GM23248 (cell line): Measurements from ENCODE around the gene SLC25A20. TPM values are rescaled to one million over a fixed set of nuclear protein-coding genes. Genes with fewer than 3 reads are reported as not detected.

Experiments used
- DNase-seq: peaks from one replicate; pipeline ENCODE4 v3.0.0-alpha.2; 2015
- H2AFZ ChIP-seq: fragments of 200-600 bp; sonication (generic); 2 replicates; pipeline ENCODE4 v1.6.1; 2016; ENCODE audit warnings: antibody characterized with exemption
- H3F3A ChIP-seq: fragments of 200-600 bp; sonication (generic); 2 replicates; pipeline ENCODE4 v1.6.1; 2016; ENCODE audit warnings: mild to moderate bottlenecking, antibody characterized with exemption, mixed run types; ENCODE audit not compliant: insufficient read depth
- H3K27ac ChIP-seq: fragments of 200-600 bp; sonication (generic); 2 replicates; pipeline ENCODE4 v1.5.1; 2016; ENCODE audit warnings: mild to moderate bottlenecking
- H3K27me3 ChIP-seq: fragments of 200-600 bp; sonication (generic); replicated peaks from 2 replicates; pipeline ENCODE4 v1.6.1; 2016; ENCODE audit warnings: mild to moderate bottlenecking; ENCODE audit not compliant: insufficient read depth
- H3K36me3 ChIP-seq: fragments of 200-600 bp; sonication (generic); 2 replicates; pipeline ENCODE4 v1.6.1; 2016; ENCODE audit warnings: low read depth, mild to moderate bottlenecking
- H3K4me1 ChIP-seq: fragments of 200-600 bp; sonication (generic); 2 replicates; pipeline ENCODE4 v1.6.1; 2016; ENCODE audit warnings: mild to moderate bottlenecking; ENCODE audit not compliant: insufficient read depth
- H3K4me2 ChIP-seq: fragments of 200-600 bp; sonication (generic); one replicate; pipeline ENCODE4 v1.6.1; 2016; ENCODE audit warnings: mild to moderate bottlenecking; ENCODE audit not compliant: unreplicated experiment
- H3K4me3 ChIP-seq: fragments of 200-600 bp; sonication (generic); 2 replicates; pipeline ENCODE4 v1.5.1; 2016; ENCODE audit warnings: mild to moderate bottlenecking
- H3K79me2 ChIP-seq: fragments of 200-600 bp; sonication (generic); 2 replicates; pipeline ENCODE4 v1.6.1; 2016; ENCODE audit warnings: mild to moderate bottlenecking; ENCODE audit not compliant: insufficient read depth
- H3K9ac ChIP-seq: fragments of 200-600 bp; sonication (generic); 2 replicates; pipeline ENCODE4 v1.6.1; 2016; ENCODE audit warnings: mild to moderate bottlenecking
- H3K9me2 ChIP-seq: fragments of 200-600 bp; sonication (generic); 2 replicates; pipeline ENCODE4 v1.6.1; 2016; ENCODE audit warnings: mixed run types, mild to moderate bottlenecking, moderate library complexity; ENCODE audit not compliant: insufficient read depth
- H3K9me3 ChIP-seq: fragments of 200-600 bp; sonication (generic); one replicate; pipeline ENCODE4 v1.6.1; 2017; ENCODE audit warnings: low read depth
- H4K20me1 ChIP-seq: fragments of 200-600 bp; sonication (generic); 2 replicates; pipeline ENCODE4 v1.6.0; 2016; ENCODE audit not compliant: insufficient read depth
- EZH2 ChIP-seq: fragments of 200-600 bp; sonication (generic); IDR thresholded peaks from 2 replicates; pipeline ENCODE4 v1.6.1; 2018; ENCODE audit warnings: antibody characterized with exemption, mild to moderate bottlenecking; ENCODE audit not compliant: insufficient read depth, poor library complexity, severe bottlenecking
- EZH2phosphoT487 ChIP-seq: fragments of 200-600 bp; sonication (generic); IDR thresholded peaks from 2 replicates; pipeline ENCODE4 v1.6.1; 2018; ENCODE audit warnings: antibody characterized with exemption, moderate library complexity, mild to moderate bottlenecking, low read depth; ENCODE audit not compliant: insufficient read depth
- WGBS, 2 experiments: methylation state at CpG; one replicate each; pipeline ENCODE4 v1.1.6; 2015 to 2017; ENCODE audit warnings: low lambda C conversion rate in 2 of 2, low coverage in 1 of 2; ENCODE audit errors: missing lambda C conversion rate in 2 of 2; 5-methylcytosine and 5-hydroxymethylcytosine counted together
- in situ Hi-C: fragments of 300-500 bp; cut with MboI; formaldehyde crosslinking; loops from 2 replicates; pipeline ENCODE4 v1.15.0; 2020
- polyA plus RNA-seq: library from polyadenylated mRNA; unstranded; fragments of >200 nt; fragmentation: Nextera tagmentation; extraction: Ambion mirVana; gene quantifications from 2 replicates; pipeline ENCODE4 v1.2.1, GENCODE V29; 2016
- total RNA-seq: library from RNA; depleted of rRNA; stranded (reverse); fragments of >200 nt; shearing (Covaris generic); gene quantifications from 2 replicates; pipeline ENCODE4 v1.2.3, GENCODE V29; 2014

The SLC25A20 gene
- total and polyA plus RNA-seq, 2 experiments from 2014 or later: 21.0 to 26.2 TPM

DNA sequence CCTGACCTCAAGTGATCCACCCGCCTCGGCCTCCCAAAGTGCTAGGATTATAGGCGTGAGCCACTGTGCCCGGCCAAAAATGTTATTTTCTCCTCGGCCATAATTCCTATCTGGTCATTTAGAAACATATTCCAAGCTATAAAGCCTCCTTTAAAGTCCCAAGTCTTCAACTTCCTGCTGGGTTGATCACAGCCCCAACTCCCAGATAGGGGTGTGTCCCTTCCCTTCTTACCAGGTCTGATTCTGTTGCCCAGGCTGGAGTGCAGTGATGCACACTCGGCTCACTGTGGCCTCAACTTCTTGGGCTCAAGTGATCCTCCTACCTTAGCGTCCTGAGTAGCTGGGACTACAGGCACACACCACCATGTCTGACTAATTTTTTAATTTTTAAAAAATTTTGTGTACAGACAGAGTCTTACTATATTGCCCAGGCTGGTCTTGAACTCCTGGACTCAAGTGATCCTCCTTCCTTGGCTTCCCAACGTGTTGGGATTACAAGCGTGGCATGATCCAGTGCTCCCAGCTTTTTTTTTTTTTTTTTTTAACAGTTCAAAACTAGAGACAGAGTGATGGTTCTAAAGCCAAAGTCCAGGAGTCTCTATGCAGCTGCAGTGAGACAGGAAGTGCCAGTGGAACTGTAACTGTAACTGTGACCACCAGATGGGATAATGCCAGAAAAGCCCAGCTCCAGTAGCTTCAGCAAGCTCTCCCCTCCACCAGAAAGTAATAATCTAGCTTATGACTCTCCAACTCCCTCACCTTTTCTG lies 42.8 kb downstream of the SLC25A20 start:
- no peak for TF ChIP-seq EZH2phosphoT487
- no peak for TF ChIP-seq EZH2
- no peaks in the 10 kb centered on the region for H3K79me2 ChIP-seq
- no peak overlapping the region for H3K27ac ChIP-seq
- no peaks in the 10 kb centered on the region for H3F3A ChIP-seq
- no peaks in the 10 kb centered on the region for H3K9me2 ChIP-seq
- DNase-seq: no peak
- no peak overlapping the region for H2AFZ ChIP-seq
- in situ Hi-C loops: no loop called here
- H3K4me2 ChIP-seq: no peak overlapping the region
- WGBS, 2 experiments: 82 to 86% methylated on average over 9 of the region's 9 CpGs
- H3K4me1 ChIP-seq: no peaks in the 10 kb centered on the region
- H3K27me3 ChIP-seq: no peaks in the 10 kb centered on the region
- no peaks in the 10 kb centered on the region for H3K36me3 ChIP-seq
- no peak overlapping the region for H3K9ac ChIP-seq
- no peak overlapping the region for H3K4me3 ChIP-seq
- H3K9me3 ChIP-seq: no peaks in the 10 kb centered on the region
- H4K20me1 ChIP-seq: no peaks in the 10 kb centered on the region

DNA sequence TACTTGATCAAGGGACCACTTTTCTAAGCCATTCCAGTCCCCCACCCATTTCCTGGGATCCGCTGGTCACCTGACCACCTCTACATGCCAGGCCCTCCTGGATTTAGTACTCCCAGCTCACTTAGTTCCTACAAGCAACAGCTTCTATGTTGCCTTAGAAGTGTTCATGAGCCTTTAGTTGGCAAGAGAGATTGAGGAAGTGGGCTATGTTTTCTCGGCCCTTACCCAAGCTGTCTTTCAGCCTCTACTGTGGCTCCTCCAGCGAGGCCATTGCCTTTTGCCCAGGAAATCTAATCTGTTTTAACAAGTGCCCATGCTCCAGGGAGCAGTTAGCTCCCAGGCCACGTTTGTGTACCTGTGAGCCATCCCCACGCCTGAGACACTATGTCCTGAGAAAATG lies 46.5 kb downstream of the SLC25A20 start:
- no peaks in the 10 kb centered on the region for H3K79me2 ChIP-seq
- TF ChIP-seq EZH2phosphoT487: no peak
- no peak for DNase-seq
- WGBS, 2 experiments: 87 to 92% methylated on average over 5 of the region's 5 CpGs
- in situ Hi-C loops: no loop called here
- no peaks in the 10 kb centered on the region for H3K9me3 ChIP-seq
- H3K4me1 ChIP-seq: 0 out of 2 replicates have a peak, but pooled peaks cover 4% of the 10 kb centered on the region
- no peak overlapping the region for H3K27ac ChIP-seq
- H3K27me3 ChIP-seq: no peaks in the 10 kb centered on the region
- H3K4me2 ChIP-seq: no peak overlapping the region
- no peaks in the 10 kb centered on the region for H3K36me3 ChIP-seq
- no peaks in the 10 kb centered on the region for H3K9me2 ChIP-seq
- no peak overlapping the region for H3K9ac ChIP-seq
- no peak overlapping the region for H2AFZ ChIP-seq
- H3F3A ChIP-seq: peaks cover 7% of the 10 kb centered on the region
- H3K4me3 ChIP-seq: no peak overlapping the region
- no peaks in the 10 kb centered on the region for H4K20me1 ChIP-seq

DNA sequence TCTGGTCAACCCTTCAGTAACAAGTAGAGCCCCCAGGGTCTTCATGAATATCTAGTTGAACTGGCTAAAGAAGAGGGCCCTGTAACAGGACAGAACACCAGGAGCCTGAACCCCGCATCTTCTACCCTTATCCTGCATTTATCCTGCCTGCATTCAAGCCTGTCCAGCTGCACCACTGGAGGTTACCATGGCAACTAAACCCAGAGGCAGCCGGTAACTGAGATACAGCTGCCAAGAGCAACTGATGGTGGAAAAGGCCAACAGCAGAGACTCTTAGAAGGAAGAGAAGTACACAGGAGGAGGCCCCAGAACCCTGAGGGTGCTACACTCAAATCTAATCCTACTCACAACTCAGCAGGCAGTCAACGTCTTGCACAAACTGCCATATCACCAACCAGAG lies 47.3 kb downstream of the SLC25A20 start:
- H3K4me2 ChIP-seq: no peak overlapping the region
- H3K79me2 ChIP-seq: peaks cover 5% of the 10 kb centered on the region
- no peak for TF ChIP-seq EZH2
- TF ChIP-seq EZH2phosphoT487: no peak
- DNase-seq: peak; percentile 23
- no peak overlapping the region for H3K4me3 ChIP-seq
- no peak overlapping the region for H3K27ac ChIP-seq
- H3K9ac ChIP-seq: no peak overlapping the region
- H3K9me2 ChIP-seq: no peaks in the 10 kb centered on the region
- H3K36me3 ChIP-seq: no peaks in the 10 kb centered on the region
- H3K9me3 ChIP-seq: no peaks in the 10 kb centered on the region
- peaks cover 6% of the 10 kb centered on the region; the same call in 1 of the 2 replicates for H3K4me1 ChIP-seq
- no peaks in the 10 kb centered on the region for H3K27me3 ChIP-seq
- WGBS, 2 experiments: 56 to 61% methylated on average over 3 of the region's 3 CpGs
- in situ Hi-C loops: no loop called here
- H2AFZ ChIP-seq: no peak overlapping the region
- peaks cover 7% of the 10 kb centered on the region for H3F3A ChIP-seq
- H4K20me1 ChIP-seq: no peaks in the 10 kb centered on the region

DNA sequence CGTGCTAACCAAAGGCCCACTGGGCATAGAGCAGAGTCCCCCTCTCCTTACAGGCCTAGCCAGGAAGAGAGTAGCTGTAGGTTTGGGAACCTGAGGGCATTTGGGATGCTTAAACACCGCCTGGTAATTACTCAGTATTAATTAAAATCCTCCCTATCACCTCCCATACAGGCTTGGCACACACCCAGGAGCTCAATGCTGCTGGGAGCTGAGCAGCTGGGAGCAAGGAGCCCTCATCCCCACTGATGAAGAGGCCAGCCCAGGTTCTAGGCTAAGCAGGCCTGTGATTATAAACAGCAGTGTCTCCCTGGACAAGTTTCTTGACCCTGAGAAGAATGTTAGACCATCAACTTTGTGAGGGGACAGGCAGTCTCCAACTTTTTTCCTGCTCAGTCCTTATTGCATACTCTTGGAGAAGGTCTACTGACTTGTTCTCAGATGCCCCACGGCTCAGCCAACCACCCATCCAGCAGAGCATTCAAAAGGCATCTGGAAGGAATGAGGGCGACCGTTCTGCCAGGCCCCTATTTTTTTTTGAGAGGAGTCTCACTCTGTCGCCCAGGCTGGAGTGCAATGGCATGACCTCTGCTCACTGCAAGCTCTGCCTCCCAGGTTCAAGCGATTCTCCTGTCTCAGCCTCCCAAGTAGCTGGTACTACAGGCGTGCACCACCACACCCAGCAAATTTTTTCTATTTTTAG lies 49.7 kb downstream of the SLC25A20 start:
- Histone ChIP-seq H3K4me1 (peaks cover 21% of the 10 kb centered on the region), H4K20me1 (no peaks in the 10 kb centered on the region), H3K79me2 (peaks cover 24% of the 10 kb centered on the region), H3K27ac (peak overlapping the region; percentile 78), H3K9me2 (no peaks in the 10 kb centered on the region), H3K9me3 (no peaks in the 10 kb centered on the region), H3K4me2 (no peak overlapping the region), H3K36me3 (no peaks in the 10 kb centered on the region), H2AFZ (no peak overlapping the region), H3K4me3 (no peak overlapping the region), H3K9ac (no peak overlapping the region), H3K27me3 (no peaks in the 10 kb centered on the region), H3F3A (peaks cover 7% of the 10 kb centered on the region)
- in situ Hi-C loops: no loop called here
- no peak for TF ChIP-seq EZH2
- TF ChIP-seq EZH2phosphoT487: no peak
- DNase-seq: no peak
- 94 to 96% methylated on average over 8 of the region's 8 CpGs for WGBS, 2 experiments
